ENCODE data around the gene CNTN5. TPM values are rescaled to one million over a fixed set of nuclear protein-coding genes. Genes with fewer than 3 reads are reported as not detected.

The CNTN5 gene
- total and polyA plus RNA-seq, 2 donors (not counting 1 experiment from before 2014, with no cell fraction given), result not detected

DNA sequence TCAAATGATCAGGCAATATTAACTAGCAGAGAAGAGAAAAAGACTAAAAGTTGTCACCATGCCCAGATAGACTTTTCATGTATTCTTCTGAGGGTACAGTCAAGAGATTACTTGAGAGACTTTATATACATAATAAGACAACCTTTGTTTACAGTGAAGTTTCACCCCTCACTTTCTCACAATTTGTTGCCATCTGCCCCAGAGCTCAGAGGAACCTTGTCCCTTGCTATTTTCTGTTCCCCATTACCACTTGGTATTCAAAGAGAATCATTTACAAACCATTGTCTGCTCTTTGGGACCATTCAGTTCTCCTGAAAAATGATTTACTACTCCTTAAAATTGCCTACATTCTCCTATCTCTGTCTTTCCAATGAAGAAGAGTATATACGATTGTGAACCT lies 544.6 kb downstream of the CNTN5 start:
- no peak for DNase-seq
- Histone ChIP-seq H3K27ac (ENCODE audit: low read length in 2 of 2) (no peak overlapping the region), H3K27me3 (replicated peaks in 1 of 4; ENCODE audit: control extremely low read depth in 1 of 4, control insufficient read depth in 3 of 4, insufficient read depth in 4 of 4, low read length in 3 of 4) (no peaks in the 10 kb centered on the region), H3K9me3 (ENCODE audit: control extremely low read depth in 1 of 3, control insufficient read depth in 2 of 3, insufficient read depth in 1 of 3, low read length in 2 of 3) (peaks cover 0 to 3% (median 0%) of the 10 kb centered on the region in 3 donors), H4K20me1 (ENCODE audit: control insufficient read depth, insufficient read depth, low read length, poor library complexity, severe bottlenecking) (no peaks in the 10 kb centered on the region), H3K79me2 (ENCODE audit: control insufficient read depth, insufficient read depth, low read length) (no peaks in the 10 kb centered on the region), H3K4me3 (ENCODE audit: control extremely low read depth in 1 of 5, extremely low read depth in 1 of 5, insufficient read depth in 1 of 5, low read depth in 2 of 5, low read length in 4 of 5) (no peak overlapping the region), H3K4me1 (ENCODE audit: control insufficient read depth in 2 of 2, insufficient read depth in 2 of 2, low read length in 2 of 2) (no peaks in the 10 kb centered on the region), H3K4me2 (replicated peaks; ENCODE audit: low read depth, low read length, poor library complexity, severe bottlenecking) (no peak overlapping the region), H3K9ac (ENCODE audit: low read length) (no peak overlapping the region), H3K36me3 (replicated peaks in 1 of 2; ENCODE audit: control extremely low read depth in 1 of 2, control insufficient read depth in 1 of 2, extremely low read depth in 1 of 2, insufficient read depth in 2 of 2, low read length in 1 of 2) (no peaks in the 10 kb centered on the region), H2AFZ (ENCODE audit: insufficient read depth, low read depth, low read length, poor library complexity, severe bottlenecking) (no peak overlapping the region)
- Mint-ChIP-seq H3K27ac (no peak overlapping the region), H3K27me3 (no peaks in the 10 kb centered on the region), H3K9me3 (ENCODE audit: insufficient read depth) (no peaks in the 10 kb centered on the region), H3K4me1 (no peaks in the 10 kb centered on the region), H3K4me3 (no peak overlapping the region)
- intact Hi-C loops (cut with micrococcal nuclease), result no loop called here
- no CpG with 5 or more reads among the region's 1 CpG for WGBS (ENCODE audit: insufficient coverage)
- CTCF ChIA-PET, result no interaction called here
- no peak for TF ChIP-seq EZH2 (IDR thresholded peaks at IDR 0.05; ENCODE audit: borderline replicate concordance, insufficient read depth, low read depth, low read length, poor library complexity, severe bottlenecking)
- TF ChIP-seq, protein P1, sequence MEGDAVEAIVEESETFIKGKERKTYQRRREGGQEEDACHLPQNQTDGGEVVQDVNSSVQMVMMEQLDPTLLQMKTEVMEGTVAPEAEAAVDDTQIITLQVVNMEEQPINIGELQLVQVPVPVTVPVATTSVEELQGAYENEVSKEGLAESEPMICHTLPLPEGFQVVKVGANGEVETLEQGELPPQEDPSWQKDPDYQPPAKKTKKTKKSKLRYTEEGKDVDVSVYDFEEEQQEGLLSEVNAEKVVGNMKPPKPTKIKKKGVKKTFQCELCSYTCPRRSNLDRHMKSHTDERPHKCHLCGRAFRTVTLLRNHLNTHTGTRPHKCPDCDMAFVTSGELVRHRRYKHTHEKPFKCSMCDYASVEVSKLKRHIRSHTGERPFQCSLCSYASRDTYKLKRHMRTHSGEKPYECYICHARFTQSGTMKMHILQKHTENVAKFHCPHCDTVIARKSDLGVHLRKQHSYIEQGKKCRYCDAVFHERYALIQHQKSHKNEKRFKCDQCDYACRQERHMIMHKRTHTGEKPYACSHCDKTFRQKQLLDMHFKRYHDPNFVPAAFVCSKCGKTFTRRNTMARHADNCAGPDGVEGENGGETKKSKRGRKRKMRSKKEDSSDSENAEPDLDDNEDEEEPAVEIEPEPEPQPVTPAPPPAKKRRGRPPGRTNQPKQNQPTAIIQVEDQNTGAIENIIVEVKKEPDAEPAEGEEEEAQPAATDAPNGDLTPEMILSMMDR (IDR thresholded peaks at IDR 0.05), result no peak
- ATAC-seq (ENCODE audit: low read depth), result no peak
- POLR2A ChIA-PET, result no interaction called here

DNA sequence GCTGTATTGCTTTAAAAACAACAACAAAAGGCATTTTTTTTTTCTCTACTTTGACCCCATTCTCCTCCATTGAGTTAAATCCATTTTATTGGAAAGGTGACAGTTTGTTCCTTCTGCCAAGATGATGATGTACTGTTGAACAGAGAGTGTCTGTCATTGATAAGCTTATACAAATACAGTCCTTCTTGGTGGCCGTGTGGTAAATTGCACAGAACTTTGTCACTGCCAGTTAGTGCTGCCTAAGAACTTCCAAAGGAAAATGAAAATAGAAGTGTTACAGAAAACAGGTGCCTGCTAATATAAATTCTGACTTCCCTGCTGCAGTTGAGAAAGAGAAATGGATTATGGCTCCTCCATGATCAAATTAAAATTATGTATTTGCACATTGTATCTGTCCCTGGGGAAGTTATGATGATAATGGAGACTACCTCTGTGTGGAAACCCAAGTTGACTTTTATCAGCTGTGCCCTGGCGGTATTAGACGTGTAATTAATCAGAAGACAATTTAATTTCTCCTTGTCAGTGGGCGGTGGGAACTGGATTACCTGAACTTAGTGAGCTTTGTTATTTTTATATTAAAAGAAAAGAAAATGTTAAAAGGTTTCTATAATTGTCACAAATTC lies 546.7 kb downstream of the CNTN5 start:
- no CpG with 5 or more reads among the region's 4 CpGs for WGBS (ENCODE audit: insufficient coverage)
- no peak for ATAC-seq (ENCODE audit: low read depth)

More for the DNA sequence above, 546.7 kb downstream of the CNTN5 start:
- Histone ChIP-seq H2AFZ (ENCODE audit: insufficient read depth, low read depth, low read length, poor library complexity, severe bottlenecking) (no peak overlapping the region), H3K27me3 (replicated peaks in 1 of 4; ENCODE audit: control extremely low read depth in 1 of 4, control insufficient read depth in 3 of 4, insufficient read depth in 4 of 4, low read length in 3 of 4) (no peaks in the 10 kb centered on the region), H3K4me2 (replicated peaks; ENCODE audit: low read depth, low read length, poor library complexity, severe bottlenecking) (no peak overlapping the region), H4K20me1 (ENCODE audit: control insufficient read depth, insufficient read depth, low read length, poor library complexity, severe bottlenecking) (no peaks in the 10 kb centered on the region), H3K36me3 (replicated peaks in 1 of 2; ENCODE audit: control extremely low read depth in 1 of 2, control insufficient read depth in 1 of 2, extremely low read depth in 1 of 2, insufficient read depth in 2 of 2, low read length in 1 of 2) (no peaks in the 10 kb centered on the region), H3K27ac (ENCODE audit: low read length in 2 of 2) (no peak overlapping the region), H3K79me2 (ENCODE audit: control insufficient read depth, insufficient read depth, low read length) (no peaks in the 10 kb centered on the region), H3K9me3 (ENCODE audit: control extremely low read depth in 1 of 3, control insufficient read depth in 2 of 3, insufficient read depth in 1 of 3, low read length in 2 of 3) (peaks cover 0 to 3% (median 0%) of the 10 kb centered on the region in 3 donors), H3K4me3 (ENCODE audit: control extremely low read depth in 1 of 5, extremely low read depth in 1 of 5, insufficient read depth in 1 of 5, low read depth in 2 of 5, low read length in 4 of 5) (no peak overlapping the region), H3K4me1 (ENCODE audit: control insufficient read depth in 2 of 2, insufficient read depth in 2 of 2, low read length in 2 of 2) (no peaks in the 10 kb centered on the region), H3K9ac (ENCODE audit: low read length) (no peak overlapping the region)
- TF ChIP-seq, protein P1 (IDR thresholded peaks at IDR 0.05), result no peak
- no peak for TF ChIP-seq EZH2 (IDR thresholded peaks at IDR 0.05; ENCODE audit: borderline replicate concordance, insufficient read depth, low read depth, low read length, poor library complexity, severe bottlenecking)
- H3K27ac Mint-ChIP-seq, result no peak overlapping the region
- DNase-seq, result no peak
- intact Hi-C loops (cut with micrococcal nuclease), result no loop called here
- no peak overlapping the region for H3K4me3 Mint-ChIP-seq
- H3K9me3 Mint-ChIP-seq (ENCODE audit: insufficient read depth), result no peaks in the 10 kb centered on the region
- ChIA-PET CTCF (no interaction called here), POLR2A (no interaction called here)
- H3K4me1 Mint-ChIP-seq, result no peaks in the 10 kb centered on the region
- H3K27me3 Mint-ChIP-seq, result no peaks in the 10 kb centered on the region

All from B cell (primary cell).